Activated T-cell treated with anti-CD3 and anti-CD28 coated beads, Interleukin-2, amount 50 U/mL, for 72 hours (primary cell): Measurements from ENCODE around the gene LDHB. TPM values are rescaled to one million over a fixed set of nuclear protein-coding genes. Genes with fewer than 3 reads are reported as not detected.
"Not testable (repeated sequence)": the region's sequence is repeated elsewhere in the genome, so short reads cannot be mapped to it uniquely, and the experiment has no call there.

Experiments
- ATAC-seq, 2 donors: fragments of 150-1000 bp; cut with Tn5 transposase; replicated peaks in 1 of 2; 2 replicates each; pipeline ENCODE4 v1.10.0; 2021; ENCODE audit warnings: moderate library complexity in 2 of 2, mild to moderate bottlenecking in 1 of 2
- DNase-seq, 2 donors: peaks; one replicate each; pipeline ENCODE4 v3.0.0; 2021 to 2022; ENCODE audit warnings: mixed read lengths in 1 of 2
- H3K27ac Mint-ChIP-seq: one replicate; pipeline ENCODE4 v1.8.0; 2022; ENCODE audit warnings: mild to moderate bottlenecking, moderate library complexity, mixed read lengths
- H3K27me3 Mint-ChIP-seq: one replicate; pipeline ENCODE4 v1.8.0; 2022; ENCODE audit warnings: low read depth, mixed read lengths
- H3K36me3 Mint-ChIP-seq, 2 donors: one replicate each; pipeline ENCODE4 v1.8.0; 2022; ENCODE audit warnings: mixed read lengths in 2 of 2, mild to moderate bottlenecking in 1 of 2; ENCODE audit not compliant: insufficient read depth in 2 of 2
- H3K4me1 Mint-ChIP-seq: one replicate; pipeline ENCODE4 v1.8.0; 2022; ENCODE audit warnings: low read depth, mixed read lengths
- H3K4me3 Mint-ChIP-seq, 2 donors: one replicate each; pipeline ENCODE4 v1.8.0; 2022; ENCODE audit warnings: mild to moderate bottlenecking in 2 of 2, mixed read lengths in 2 of 2, moderate library complexity in 2 of 2
- H3K9me3 Mint-ChIP-seq, 2 donors: one replicate each; pipeline ENCODE4 v1.8.0; 2022; ENCODE audit warnings: mixed read lengths in 2 of 2
- total RNA-seq, 2 donors: library from RNA; stranded (reverse); gene quantifications; one replicate each; pipeline ENCODE4 v1.2.3, GENCODE V29; 2022

The LDHB gene
- total RNA-seq, 2 donors from 2014 or later: 1,381 to 1,488 TPM

DNA sequence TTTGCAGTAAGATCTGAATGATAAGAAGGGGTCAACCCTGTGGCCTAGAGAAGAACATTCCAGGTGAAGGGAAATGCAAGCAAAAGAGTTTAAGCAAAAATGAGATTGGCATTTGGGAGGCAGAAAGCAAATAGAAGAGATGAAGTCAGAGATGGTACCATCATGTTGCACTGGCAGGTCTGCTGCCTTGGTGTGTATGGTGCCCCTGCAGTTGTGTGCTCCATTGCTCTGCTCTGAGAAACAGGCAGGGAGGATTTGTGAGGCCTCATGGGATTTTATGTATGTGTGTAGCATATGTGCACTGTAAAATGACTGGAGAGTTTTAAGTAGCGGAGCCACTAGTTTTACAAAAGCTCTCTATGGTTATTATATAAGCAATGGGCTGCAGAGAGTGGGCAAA, 6.6 kb downstream of the LDHB start:
- no peaks in the 10 kb centered on the region for H3K9me3 Mint-ChIP-seq
- ATAC-seq (no peak), DNase-seq (no peak)
- H3K36me3 Mint-ChIP-seq: peaks cover 19 to 50% of the 10 kb centered on the region in 2 donors
- peaks cover 92% of the 10 kb centered on the region for H3K4me1 Mint-ChIP-seq
- H3K27ac Mint-ChIP-seq: peak overlapping the region; percentile 85
- no peaks in the 10 kb centered on the region for H3K27me3 Mint-ChIP-seq
- H3K4me3 Mint-ChIP-seq: peak overlapping the region; percentile 13 to 34

GRCh38 chr12:21649034-21649433, 8.6 kb downstream of the LDHB start:
- H3K4me1 Mint-ChIP-seq: peaks cover 92% of the 10 kb centered on the region
- H3K36me3 Mint-ChIP-seq: peaks cover 19 to 51% of the 10 kb centered on the region in 2 donors
- peak overlapping the region; percentile 82 for H3K27ac Mint-ChIP-seq
- ATAC-seq: no peak
- H3K9me3 Mint-ChIP-seq: no peaks in the 10 kb centered on the region
- DNase-seq: no peak
- H3K27me3 Mint-ChIP-seq: no peaks in the 10 kb centered on the region
- peak overlapping the region in 1 of 2 donors; percentile 1 for H3K4me3 Mint-ChIP-seq

DNA sequence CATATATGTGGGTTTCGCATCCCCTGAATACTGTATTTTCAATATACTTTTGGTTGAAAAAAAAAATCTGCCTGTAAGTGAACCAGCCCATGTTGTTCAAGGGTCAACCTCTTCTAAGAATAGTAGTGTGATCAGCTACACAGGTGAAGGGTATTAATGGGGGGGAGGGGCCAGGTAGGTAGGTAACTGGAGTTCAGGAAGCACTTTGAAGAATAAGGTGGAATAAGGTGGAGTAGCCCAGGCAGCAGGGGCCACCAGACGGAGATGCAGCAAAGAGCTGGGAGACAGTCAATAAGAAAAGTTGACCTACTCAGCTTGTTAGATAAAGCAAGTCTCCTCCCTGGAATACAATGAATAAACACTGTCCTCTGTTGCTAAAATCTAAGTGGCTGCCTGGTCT, 9.3 kb downstream of the LDHB start:
- Mint-ChIP-seq H3K36me3 (peaks cover 16 to 51% of the 10 kb centered on the region in 2 donors), H3K27ac (peak overlapping the region; percentile 82), H3K9me3 (no peaks in the 10 kb centered on the region), H3K4me1 (peaks cover 92% of the 10 kb centered on the region), H3K4me3 (no peak overlapping the region), H3K27me3 (no peaks in the 10 kb centered on the region)
- ATAC-seq (no peak), DNase-seq (no peak)

DNA sequence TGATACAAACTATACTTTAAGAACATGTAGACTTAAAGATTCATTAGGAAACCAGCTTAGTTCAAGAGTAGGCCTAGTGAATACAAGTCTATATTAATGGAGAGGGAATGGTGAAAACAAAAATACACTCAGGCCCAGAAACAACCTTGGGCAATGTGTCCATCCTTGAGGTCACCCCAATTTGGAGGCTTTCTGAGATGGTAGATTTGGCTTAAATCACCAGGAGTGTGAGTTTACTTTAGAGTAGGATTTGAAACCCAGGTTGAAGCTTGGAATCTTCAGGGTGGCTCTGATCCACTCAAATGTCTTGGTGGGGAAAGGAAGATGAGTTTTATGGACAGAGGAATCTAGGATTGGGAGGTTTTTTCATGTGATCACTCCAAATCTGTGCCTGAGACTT, 10.5 kb downstream of the LDHB start:
- DNase-seq (no peak), ATAC-seq (no peak)
- Mint-ChIP-seq H3K27me3 (no peaks in the 10 kb centered on the region), H3K4me1 (peaks cover 90% of the 10 kb centered on the region), H3K4me3 (peak overlapping the region in 1 of 2 donors; percentile 29), H3K9me3 (no peaks in the 10 kb centered on the region), H3K27ac (peak overlapping the region; percentile 91), H3K36me3 (peaks cover 19 to 52% of the 10 kb centered on the region in 2 donors)

DNA sequence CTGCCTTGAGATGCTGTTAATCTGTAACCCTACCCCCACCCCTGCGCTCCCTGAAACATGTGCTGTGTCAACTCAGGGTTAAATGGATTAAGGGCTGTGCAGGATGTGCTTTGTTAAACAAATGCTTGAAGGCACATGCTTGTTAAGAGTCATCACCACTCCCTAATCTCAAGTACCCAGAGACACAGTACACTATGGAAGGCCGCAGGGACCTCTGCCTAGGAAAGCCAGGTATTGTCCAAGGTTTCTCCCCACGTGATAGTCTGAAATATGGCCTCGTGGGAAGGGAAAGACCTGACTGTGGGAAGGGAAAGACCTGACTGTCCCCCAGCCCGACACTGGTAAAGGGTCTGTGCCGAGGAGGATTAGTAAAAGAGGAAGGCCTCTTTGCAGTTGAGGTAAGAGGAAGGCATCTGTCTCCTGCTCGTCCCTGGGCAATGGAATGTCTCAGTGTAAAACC, 12.6 kb downstream of the LDHB start:
- Mint-ChIP-seq H3K4me3 (peak overlapping the region in 1 of 2 donors; percentile 26), H3K27ac (peak overlapping the region; percentile 96), H3K36me3 (peaks cover 24 to 46% of the 10 kb centered on the region in 2 donors), H3K4me1 (peaks cover 81% of the 10 kb centered on the region)
- not testable (repeated sequence) for DNase-seq, H3K27me3 Mint-ChIP-seq, H3K9me3 Mint-ChIP-seq, ATAC-seq

- H3K4me3 Mint-ChIP-seq: no peak overlapping the region
- ATAC-seq (no peak), DNase-seq (no peak)
- no peaks in the 10 kb centered on the region for H3K9me3 Mint-ChIP-seq
- no peaks in the 10 kb centered on the region for H3K27me3 Mint-ChIP-seq
- peak overlapping the region; percentile 97 for H3K27ac Mint-ChIP-seq
- peaks cover 79% of the 10 kb centered on the region for H3K4me1 Mint-ChIP-seq
- H3K36me3 Mint-ChIP-seq: peaks cover 24 to 46% of the 10 kb centered on the region in 2 donors
Measured at GRCh38 chr12:21644516-21644915, 13.1 kb downstream of the LDHB start.

DNA sequence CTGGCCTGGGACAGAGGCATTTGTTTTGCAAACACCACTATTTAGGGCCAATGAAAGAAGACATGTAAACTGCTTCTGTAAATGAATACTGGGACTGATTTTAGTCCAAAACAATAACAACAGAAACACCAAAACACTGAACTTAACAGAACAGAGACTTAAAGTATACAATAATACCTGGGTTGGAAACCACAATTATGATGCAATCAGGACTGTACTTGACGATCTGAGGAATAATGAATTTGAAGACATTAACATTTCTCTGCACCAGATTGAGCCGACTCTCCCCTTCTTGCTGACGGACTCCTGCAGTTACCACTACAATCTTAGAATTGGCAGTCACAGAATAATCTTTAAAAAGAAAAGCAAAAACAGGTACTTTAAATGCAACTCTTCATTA, 13.9 kb downstream of the LDHB start:
- Mint-ChIP-seq H3K27me3 (no peaks in the 10 kb centered on the region), H3K9me3 (no peaks in the 10 kb centered on the region), H3K27ac (peak overlapping the region; percentile 97), H3K4me1 (peaks cover 79% of the 10 kb centered on the region), H3K4me3 (peak overlapping the region; percentile 57 to 87), H3K36me3 (peaks cover 23 to 50% of the 10 kb centered on the region in 2 donors)
- no peak for DNase-seq
- ATAC-seq: no peak

GRCh38 chr12:21642707-21643389, 14.8 kb downstream of the LDHB start:
- H3K4me1 Mint-ChIP-seq: peaks cover 75% of the 10 kb centered on the region
- H3K4me3 Mint-ChIP-seq: peak overlapping the region; percentile 61 to 87
- peak overlapping the region; percentile 97 for H3K27ac Mint-ChIP-seq
- no peaks in the 10 kb centered on the region for H3K27me3 Mint-ChIP-seq
- ATAC-seq (peak; percentile 55 to 75), DNase-seq (no peak)
- peaks cover 22 to 56% of the 10 kb centered on the region in 2 donors for H3K36me3 Mint-ChIP-seq
- no peaks in the 10 kb centered on the region for H3K9me3 Mint-ChIP-seq

- Mint-ChIP-seq H3K4me1 (peaks cover 47% of the 10 kb centered on the region), H3K4me3 (no peak overlapping the region)
Measured at GRCh38 chr12:21638054-21638891, 19.4 kb downstream of the LDHB start.

DNA sequence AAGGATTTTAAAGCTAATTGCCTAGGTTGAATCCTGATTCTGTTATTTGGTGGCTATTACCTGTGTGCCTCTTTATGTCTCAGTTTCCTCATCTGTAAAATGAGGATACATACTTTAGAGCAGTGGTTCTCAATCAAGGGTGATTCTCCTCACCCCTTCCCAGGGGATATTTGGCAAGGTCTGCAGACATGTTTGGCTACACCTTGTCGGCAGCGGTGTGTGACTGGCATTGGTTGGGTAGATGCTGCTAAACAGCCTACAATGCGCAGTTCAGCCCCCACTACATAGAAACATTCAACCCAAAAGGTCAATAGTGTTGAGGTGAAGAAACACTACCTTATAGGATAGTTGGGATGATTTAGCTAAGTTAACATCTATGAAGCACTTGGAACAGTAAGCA, 23.4 kb downstream of the LDHB start:
- H3K36me3 Mint-ChIP-seq: peaks cover 4 to 27% of the 10 kb centered on the region in 2 donors
- no peaks in the 10 kb centered on the region for H3K9me3 Mint-ChIP-seq

More at GRCh38 chr12:21638054-21638891, 19.4 kb downstream of the LDHB start:
- Mint-ChIP-seq H3K27ac (peak overlapping the region; percentile 45), H3K27me3 (no peaks in the 10 kb centered on the region), H3K36me3 (peaks cover 18 to 47% of the 10 kb centered on the region in 2 donors), H3K9me3 (no peaks in the 10 kb centered on the region)
- DNase-seq: no peak
- ATAC-seq: no peak

GRCh38 chr12:21631367-21631766, 26.3 kb downstream of the LDHB start:
- peaks cover 6% of the 10 kb centered on the region for H3K4me1 Mint-ChIP-seq
- no peak overlapping the region for H3K4me3 Mint-ChIP-seq
- DNase-seq (no peak), ATAC-seq (no peak)
- peaks cover 0 to under 1% of the 10 kb centered on the region in 2 donors for H3K9me3 Mint-ChIP-seq
- peaks cover 5 to 15% of the 10 kb centered on the region in 2 donors for H3K36me3 Mint-ChIP-seq
- no peaks in the 10 kb centered on the region for H3K27me3 Mint-ChIP-seq
- H3K27ac Mint-ChIP-seq: no peak overlapping the region

More for the DNA sequence above, 23.4 kb downstream of the LDHB start:
- Mint-ChIP-seq H3K4me3 (no peak overlapping the region), H3K27ac (no peak overlapping the region), H3K4me1 (peaks cover 21% of the 10 kb centered on the region), H3K27me3 (no peaks in the 10 kb centered on the region)
- ATAC-seq (peak in 1 of 2 donors; percentile 23), DNase-seq (no peak)

DNA sequence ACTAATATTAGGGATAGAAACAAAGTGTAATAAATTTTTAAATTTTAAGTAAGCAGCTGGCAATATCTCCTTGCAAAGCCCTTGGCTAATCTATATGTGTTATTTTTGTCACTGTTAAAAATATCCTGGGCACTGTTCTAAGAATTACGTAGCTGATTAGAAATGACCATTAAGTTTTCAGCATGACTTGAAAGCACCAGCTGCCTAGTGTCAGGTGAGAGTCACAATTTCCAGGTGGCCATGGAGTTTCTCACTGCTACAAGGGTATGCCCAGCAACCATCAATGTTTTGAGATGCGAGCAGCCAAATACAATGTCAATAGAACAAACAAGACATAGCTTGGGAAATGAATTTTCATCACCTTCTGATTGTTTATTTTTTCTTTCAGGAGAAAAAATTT, 29.7 kb downstream of the LDHB start:
- ATAC-seq (no peak), DNase-seq (no peak)
- Mint-ChIP-seq H3K27me3 (no peaks in the 10 kb centered on the region), H3K36me3 (peaks cover 4 to 13% of the 10 kb centered on the region in 2 donors), H3K27ac (no peak overlapping the region), H3K4me1 (no peaks in the 10 kb centered on the region), H3K9me3 (peaks cover 3 to 5% of the 10 kb centered on the region in 2 donors), H3K4me3 (no peak overlapping the region)

DNA sequence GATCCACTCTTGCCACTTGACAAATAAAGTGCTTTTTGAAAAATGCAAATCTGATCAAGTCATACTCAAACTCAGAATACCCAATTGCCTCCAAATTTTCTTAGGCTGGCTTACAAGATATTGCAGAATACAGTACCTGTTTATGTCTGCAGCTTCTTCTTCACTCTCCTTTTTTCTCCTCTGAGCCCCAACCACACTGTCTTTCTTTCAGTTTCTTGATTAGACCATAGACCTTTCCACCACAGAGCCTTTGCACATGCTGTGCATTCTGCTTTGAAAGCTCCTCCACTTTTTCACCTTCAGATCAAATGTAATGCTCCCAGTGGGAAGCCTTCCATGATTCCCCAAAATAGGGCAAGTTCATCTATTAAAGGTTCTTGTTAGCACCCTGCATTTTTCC, 39.1 kb downstream of the LDHB start:
- Mint-ChIP-seq H3K4me1 (peaks cover 50% of the 10 kb centered on the region), H3K27ac (peak overlapping the region; percentile 40), H3K36me3 (peaks cover 2 to 4% of the 10 kb centered on the region in 2 donors), H3K4me3 (no peak overlapping the region), H3K9me3 (peaks cover 0 to 1% of the 10 kb centered on the region in 2 donors), H3K27me3 (no peaks in the 10 kb centered on the region)
- ATAC-seq (peak; percentile 52 to 57), DNase-seq (no peak)
